Choroid plexus epithelial cell (primary cell): ENCODE results near the gene KCTD19.

Experiments used
- DNase-seq: peaks from one replicate; pipeline ENCODE4 v3.0.0-alpha.2; 2010; ENCODE audit warnings: low read depth
- H3K4me3 ChIP-seq: 2 replicates; pipeline ENCODE4 v1.5.1; 2011; ENCODE audit warnings: low read depth, mild to moderate bottlenecking, control low read depth, low read length, moderate library complexity
- TF ChIP-seq, protein P1 (sequence below): conservative IDR thresholded peaks from 2 replicates; pipeline ENCODE4 v1.5.1; 2011; ENCODE audit warnings: low read depth, mild to moderate bottlenecking, control low read depth, inconsistent platforms, low read length, moderate library complexity

KCTD19 gene

DNA sequence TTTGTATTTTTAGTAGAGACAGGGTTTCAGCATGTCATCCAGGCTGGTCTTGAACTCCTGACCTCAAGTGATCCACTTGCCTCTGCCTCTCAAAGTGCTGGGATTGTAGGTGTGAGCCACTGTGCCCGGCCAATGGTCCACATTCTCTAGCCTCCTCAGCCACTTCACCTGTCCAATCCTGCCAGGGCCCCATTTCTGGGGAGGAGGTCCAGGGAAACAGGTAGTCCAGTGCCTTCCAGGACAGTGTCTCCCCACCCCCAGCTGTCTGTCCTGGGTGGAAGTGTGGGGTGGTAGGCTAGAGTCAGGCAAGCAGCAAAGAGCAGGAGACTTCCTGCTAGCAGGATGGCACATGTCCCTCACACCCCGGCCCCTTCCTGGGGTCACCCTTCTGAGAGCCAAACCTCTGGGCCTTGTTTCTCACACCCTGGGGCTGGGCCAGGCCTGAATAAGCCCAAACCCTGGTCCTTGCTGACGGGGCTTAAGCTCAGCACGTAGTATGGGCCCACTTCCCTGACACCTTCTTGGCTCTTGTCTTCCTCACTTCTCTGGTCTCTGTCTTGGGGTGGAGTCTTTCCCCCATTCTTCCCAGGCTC is 84.3 kb downstream of the KCTD19 start:
- no peak for DNase-seq
- TF ChIP-seq, protein P1, sequence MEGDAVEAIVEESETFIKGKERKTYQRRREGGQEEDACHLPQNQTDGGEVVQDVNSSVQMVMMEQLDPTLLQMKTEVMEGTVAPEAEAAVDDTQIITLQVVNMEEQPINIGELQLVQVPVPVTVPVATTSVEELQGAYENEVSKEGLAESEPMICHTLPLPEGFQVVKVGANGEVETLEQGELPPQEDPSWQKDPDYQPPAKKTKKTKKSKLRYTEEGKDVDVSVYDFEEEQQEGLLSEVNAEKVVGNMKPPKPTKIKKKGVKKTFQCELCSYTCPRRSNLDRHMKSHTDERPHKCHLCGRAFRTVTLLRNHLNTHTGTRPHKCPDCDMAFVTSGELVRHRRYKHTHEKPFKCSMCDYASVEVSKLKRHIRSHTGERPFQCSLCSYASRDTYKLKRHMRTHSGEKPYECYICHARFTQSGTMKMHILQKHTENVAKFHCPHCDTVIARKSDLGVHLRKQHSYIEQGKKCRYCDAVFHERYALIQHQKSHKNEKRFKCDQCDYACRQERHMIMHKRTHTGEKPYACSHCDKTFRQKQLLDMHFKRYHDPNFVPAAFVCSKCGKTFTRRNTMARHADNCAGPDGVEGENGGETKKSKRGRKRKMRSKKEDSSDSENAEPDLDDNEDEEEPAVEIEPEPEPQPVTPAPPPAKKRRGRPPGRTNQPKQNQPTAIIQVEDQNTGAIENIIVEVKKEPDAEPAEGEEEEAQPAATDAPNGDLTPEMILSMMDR = no peak

DNA sequence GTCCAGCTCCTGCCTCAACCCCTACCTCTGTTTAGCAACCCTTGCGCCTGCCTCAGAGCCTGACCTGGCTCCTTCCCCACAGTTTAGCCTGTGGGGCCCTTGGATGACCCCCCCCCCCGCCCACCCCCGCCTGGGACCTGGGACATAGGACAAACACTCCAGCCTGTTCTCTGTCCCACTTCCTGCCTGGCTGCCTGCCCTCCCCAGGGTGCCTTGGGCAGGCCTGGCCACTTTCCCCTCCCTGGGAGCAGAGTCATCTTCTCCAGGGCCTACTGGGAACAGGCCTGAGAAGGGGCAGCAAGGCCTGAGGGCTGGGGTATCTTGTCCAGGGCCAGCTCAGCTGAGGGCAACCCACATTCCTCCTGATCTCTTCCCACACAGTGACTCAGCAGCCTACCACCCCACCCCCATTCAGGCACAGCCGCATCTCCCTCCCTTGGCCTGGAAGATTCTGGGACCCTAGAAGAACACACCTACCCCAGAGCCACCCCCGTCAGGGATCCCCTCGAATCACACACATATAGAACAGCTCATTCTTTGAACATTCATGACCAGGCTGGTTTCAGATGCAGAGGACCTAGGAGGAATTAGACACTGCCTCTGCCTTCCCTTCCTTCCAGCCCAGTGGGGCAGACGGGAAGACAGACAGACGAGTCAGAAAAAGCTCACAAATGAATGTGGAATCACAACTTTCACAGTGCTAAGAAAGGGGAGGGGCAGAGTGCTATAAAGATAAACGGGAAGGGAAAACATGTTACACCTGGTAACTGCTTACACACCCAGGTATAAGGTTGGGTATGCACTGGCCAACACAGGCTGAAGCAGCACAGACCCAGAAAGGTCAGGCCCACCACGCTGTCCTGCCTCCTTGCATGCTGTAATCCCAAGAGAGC is 85.3 kb downstream of the KCTD19 start:
- TF ChIP-seq, protein P1 = no peak
- DNase-seq = peak; percentile 73
- no peak overlapping the region for H3K4me3 ChIP-seq

More for the DNA sequence above, 84.3 kb downstream of the KCTD19 start:
- no peak overlapping the region for H3K4me3 ChIP-seq

DNA sequence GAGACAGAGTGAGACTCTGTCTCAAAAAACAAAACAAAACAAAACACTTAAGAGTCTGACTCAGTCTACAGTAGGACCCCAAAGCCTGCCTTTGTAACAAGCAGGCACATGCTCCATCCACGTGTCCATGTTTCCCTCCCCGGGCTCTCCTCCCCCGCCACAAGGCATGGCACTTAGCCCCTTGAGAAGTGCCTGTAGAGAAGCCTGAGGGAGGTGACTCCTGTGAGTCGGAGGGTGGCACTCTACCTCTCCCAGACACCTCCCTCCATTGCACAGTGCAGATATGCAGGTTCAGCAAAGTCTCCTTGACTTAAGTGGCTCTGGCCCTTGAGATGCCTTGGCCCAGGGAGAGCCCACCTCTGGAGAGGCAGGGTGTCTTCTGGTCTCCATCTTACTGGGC is 86.0 kb downstream of the KCTD19 start:
- TF ChIP-seq, protein P1 = no peak
- H3K4me3 ChIP-seq = no peak overlapping the region
- DNase-seq = peak; percentile 27
